Measurements from ENCODE around the gene PRDX6. TPM values are rescaled to one million over a fixed set of nuclear protein-coding genes. Genes with fewer than 3 reads are reported as not detected.
A peak's percentile ranks its signal among the peaks of the same experiment; 100 is the strongest.
"Not testable (repeated sequence)": the region's sequence is repeated elsewhere in the genome, so short reads cannot be mapped to it uniquely, and the experiment has no call there.

Gene PRDX6
- polyA plus RNA-seq, 4 donors = 125 to 233 (median 200) TPM

DNA sequence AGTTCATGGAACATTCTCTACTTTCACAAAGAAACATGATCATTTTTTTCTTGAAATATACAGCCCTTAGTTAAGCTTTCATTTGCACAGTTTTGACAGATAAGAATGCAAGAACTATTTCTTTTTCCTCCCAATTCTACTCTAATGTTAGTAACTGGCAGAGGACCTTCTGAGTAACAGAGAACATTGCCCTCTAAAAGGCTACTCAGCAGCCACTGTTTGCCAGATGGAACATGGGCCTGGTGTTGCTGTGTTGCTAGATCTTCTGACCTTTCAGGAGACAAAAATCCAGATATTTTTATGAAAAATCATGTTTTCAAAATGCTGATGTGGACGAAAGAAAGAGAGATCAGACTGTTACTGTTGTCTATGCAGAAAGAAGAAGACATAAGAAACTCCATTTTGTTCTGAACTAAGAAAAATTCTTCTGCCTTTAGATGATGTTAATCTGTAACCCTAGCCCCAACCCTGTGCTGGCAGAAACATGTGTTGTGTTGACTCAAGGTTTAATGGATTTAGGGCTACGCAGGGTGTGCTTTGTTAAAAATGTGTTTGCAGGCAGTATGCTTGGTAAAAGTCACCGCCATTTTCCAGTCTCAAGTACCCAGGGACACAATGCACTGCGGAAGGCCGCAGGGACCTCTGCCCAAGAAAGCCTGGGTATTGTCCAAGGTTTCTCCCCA, 2.9 kb upstream of the PRDX6 start:
- Histone ChIP-seq H3K4me3 (ENCODE audit: low read depth in 1 of 3, low read length in 3 of 3) (no peak overlapping the region), H3K36me3 (ENCODE audit: control insufficient read depth in 3 of 3, insufficient read depth in 2 of 3, low read depth in 1 of 3, low read length in 3 of 3) (no peaks in the 10 kb centered on the region), H3K9me3 (ENCODE audit: control insufficient read depth in 2 of 2, insufficient read depth in 1 of 2, low read depth in 1 of 2, low read length in 1 of 2) (peaks cover 0 to 18% of the 10 kb centered on the region in 2 donors), H3K4me1 (ENCODE audit: control insufficient read depth in 3 of 3, insufficient read depth in 2 of 3, low read depth in 1 of 3, low read length in 2 of 3) (peaks cover 0 to 34% (median 10%) of the 10 kb centered on the region in 3 donors), H3K27me3 (ENCODE audit: control insufficient read depth in 3 of 3, insufficient read depth in 3 of 3, low read length in 3 of 3) (no peaks in the 10 kb centered on the region), H3K27ac (ENCODE audit: low read depth in 1 of 3, low read length in 2 of 3) (no peak overlapping the region)
- DNase-seq = peak in 1 of 2 donors; percentile 12
- FAIRE-seq = no peak
- WGBS, 3 donors = 66 to 86% (median 67%) methylated on average over 5 of the region's 5 CpGs

DNA sequence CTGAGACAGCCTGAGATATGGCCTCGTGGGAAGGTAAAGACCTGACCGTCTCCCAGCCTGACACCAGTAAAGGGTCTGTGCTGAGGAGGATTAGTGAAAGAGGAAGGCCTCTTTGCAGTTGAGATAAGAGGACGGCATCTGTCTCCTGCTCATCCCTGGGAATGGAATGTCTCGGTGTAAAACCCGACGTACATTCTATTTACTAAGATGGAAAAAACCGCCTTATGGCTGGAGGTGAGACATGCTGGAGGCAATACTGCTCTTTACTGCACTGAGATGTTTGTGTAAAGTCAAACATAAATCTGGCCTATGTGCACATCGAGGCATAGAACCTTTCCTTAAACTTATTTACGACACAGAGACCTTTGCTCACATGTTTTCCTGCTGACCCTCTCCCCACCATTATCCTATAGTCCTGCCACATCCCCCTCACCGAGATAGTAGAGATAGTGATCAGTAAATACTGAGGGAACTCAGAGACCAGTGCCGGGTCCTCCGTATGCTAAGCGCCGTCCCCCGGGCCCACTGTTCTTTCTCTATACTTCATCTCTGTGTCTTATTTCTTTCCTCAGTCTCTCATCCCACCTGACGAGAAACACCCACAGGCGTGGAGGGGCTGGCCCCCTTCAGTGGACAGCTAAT, 2.2 kb upstream of the PRDX6 start:
- peak in 1 of 2 donors; percentile 54 for DNase-seq
- 22 to 60% (median 37%) methylated on average over 17 of the region's 17 CpGs for WGBS, 3 donors
- Histone ChIP-seq H3K27ac (ENCODE audit: low read depth in 1 of 3, low read length in 2 of 3) (peak overlapping the region in 1 of 3 donors; percentile 44), H3K9me3 (ENCODE audit: control insufficient read depth in 2 of 2, insufficient read depth in 1 of 2, low read depth in 1 of 2, low read length in 1 of 2) (peaks cover 0 to 13% of the 10 kb centered on the region in 2 donors), H3K4me1 (ENCODE audit: control insufficient read depth in 3 of 3, insufficient read depth in 2 of 3, low read depth in 1 of 3, low read length in 2 of 3) (peaks cover 0 to 38% (median 10%) of the 10 kb centered on the region in 3 donors)
- not testable (repeated sequence) for H3K27me3 ChIP-seq (ENCODE audit: control insufficient read depth in 3 of 3, insufficient read depth in 3 of 3, low read length in 3 of 3); H3K36me3 ChIP-seq (ENCODE audit: control insufficient read depth in 3 of 3, insufficient read depth in 2 of 3, low read depth in 1 of 3, low read length in 3 of 3); FAIRE-seq; H3K4me3 ChIP-seq (ENCODE audit: low read depth in 1 of 3, low read length in 3 of 3)

DNA sequence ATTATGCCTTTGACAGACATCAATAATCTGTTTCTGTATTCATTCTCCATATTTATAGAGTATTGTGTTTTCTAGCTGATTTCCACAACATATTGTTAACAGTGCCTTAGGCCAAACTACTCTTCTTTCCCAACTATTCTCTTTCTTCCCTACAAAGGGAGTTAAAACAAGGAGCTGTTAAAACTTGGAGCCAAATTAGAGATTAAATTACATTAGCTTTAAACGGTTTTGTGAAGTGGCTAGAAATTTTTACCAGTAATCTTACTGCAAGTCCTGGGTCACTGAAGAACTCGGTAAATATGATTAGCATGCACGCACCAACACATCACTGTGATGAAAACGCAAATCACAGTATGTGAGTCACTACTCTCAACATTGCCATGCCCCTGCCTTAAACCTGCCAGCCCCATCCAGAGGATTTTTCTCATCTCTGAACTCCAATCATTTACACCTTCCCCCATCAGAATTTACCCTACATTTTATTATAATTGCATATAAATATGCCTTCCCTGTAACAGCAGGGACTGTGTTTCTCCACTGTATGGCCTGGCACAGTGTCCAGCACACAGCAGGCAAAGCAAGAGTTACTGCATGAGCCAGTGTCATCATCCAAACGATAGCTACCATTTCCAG, 1.5 kb upstream of the PRDX6 start:
- peaks cover 0 to 6% of the 10 kb centered on the region in 2 donors for H3K9me3 ChIP-seq (ENCODE audit: control insufficient read depth in 2 of 2, insufficient read depth in 1 of 2, low read depth in 1 of 2, low read length in 1 of 2)
- peak overlapping the region in 2 of 3 donors; percentile 10 to 63 for H3K4me3 ChIP-seq (ENCODE audit: low read depth in 1 of 3, low read length in 3 of 3)
- DNase-seq = peak; percentile 5 to 23
- WGBS, 3 donors = 3 to 35% (median 10%) methylated on average over 5 of the region's 5 CpGs
- no peaks in the 10 kb centered on the region for H3K36me3 ChIP-seq (ENCODE audit: control insufficient read depth in 3 of 3, insufficient read depth in 2 of 3, low read depth in 1 of 3, low read length in 3 of 3)
- no peaks in the 10 kb centered on the region for H3K27me3 ChIP-seq (ENCODE audit: control insufficient read depth in 3 of 3, insufficient read depth in 3 of 3, low read length in 3 of 3)
- H3K27ac ChIP-seq (ENCODE audit: low read depth in 1 of 3, low read length in 2 of 3) = peak overlapping the region in 2 of 3 donors; percentile 33 to 74
- H3K4me1 ChIP-seq (ENCODE audit: control insufficient read depth in 3 of 3, insufficient read depth in 2 of 3, low read depth in 1 of 3, low read length in 2 of 3) = peaks cover 0 to 38% (median 10%) of the 10 kb centered on the region in 3 donors
- no peak for FAIRE-seq

DNA sequence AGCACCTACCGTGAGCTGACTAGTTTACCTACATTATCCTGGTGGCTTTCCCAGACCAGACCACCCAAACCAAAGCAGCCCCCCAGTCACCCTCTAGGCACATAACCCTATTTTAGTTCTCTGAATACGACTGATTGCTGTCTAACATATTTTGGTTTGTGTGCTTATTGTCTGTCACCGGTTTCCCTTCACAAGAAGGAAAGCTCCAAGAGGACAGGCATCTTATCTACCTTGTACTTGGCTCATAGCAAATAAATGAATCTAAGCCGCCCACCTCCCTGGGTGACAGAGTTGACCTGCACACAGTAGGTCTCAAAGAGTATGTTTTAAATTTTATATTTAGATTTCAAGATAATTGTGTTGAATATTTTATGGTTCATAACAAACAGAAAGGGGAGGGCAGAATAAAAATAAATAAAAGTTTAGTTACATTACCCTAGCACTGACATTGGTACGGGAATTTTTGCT, 904 bp upstream of the PRDX6 start:
- H3K27ac ChIP-seq (ENCODE audit: low read depth in 1 of 3, low read length in 2 of 3) = peak overlapping the region in 2 of 3 donors; percentile 74 to 95
- H3K4me1 ChIP-seq (ENCODE audit: control insufficient read depth in 3 of 3, insufficient read depth in 2 of 3, low read depth in 1 of 3, low read length in 2 of 3) = peaks cover 0 to 38% (median 10%) of the 10 kb centered on the region in 3 donors
- H3K27me3 ChIP-seq (ENCODE audit: control insufficient read depth in 3 of 3, insufficient read depth in 3 of 3, low read length in 3 of 3) = no peaks in the 10 kb centered on the region
- H3K4me3 ChIP-seq (ENCODE audit: low read depth in 1 of 3, low read length in 3 of 3) = peak overlapping the region; percentile 63 to 91 (median 64)
- WGBS, 3 donors = 21 to 36% (median 24%) methylated on average over 5 of the region's 5 CpGs
- DNase-seq = no peak
- no peak for FAIRE-seq
- peaks cover 0 to 2% (median 1%) of the 10 kb centered on the region in 3 donors for H3K36me3 ChIP-seq (ENCODE audit: control insufficient read depth in 3 of 3, insufficient read depth in 2 of 3, low read depth in 1 of 3, low read length in 3 of 3)
- H3K9me3 ChIP-seq (ENCODE audit: control insufficient read depth in 2 of 2, insufficient read depth in 1 of 2, low read depth in 1 of 2, low read length in 1 of 2) = peaks cover 0 to under 1% of the 10 kb centered on the region in 2 donors

DNA sequence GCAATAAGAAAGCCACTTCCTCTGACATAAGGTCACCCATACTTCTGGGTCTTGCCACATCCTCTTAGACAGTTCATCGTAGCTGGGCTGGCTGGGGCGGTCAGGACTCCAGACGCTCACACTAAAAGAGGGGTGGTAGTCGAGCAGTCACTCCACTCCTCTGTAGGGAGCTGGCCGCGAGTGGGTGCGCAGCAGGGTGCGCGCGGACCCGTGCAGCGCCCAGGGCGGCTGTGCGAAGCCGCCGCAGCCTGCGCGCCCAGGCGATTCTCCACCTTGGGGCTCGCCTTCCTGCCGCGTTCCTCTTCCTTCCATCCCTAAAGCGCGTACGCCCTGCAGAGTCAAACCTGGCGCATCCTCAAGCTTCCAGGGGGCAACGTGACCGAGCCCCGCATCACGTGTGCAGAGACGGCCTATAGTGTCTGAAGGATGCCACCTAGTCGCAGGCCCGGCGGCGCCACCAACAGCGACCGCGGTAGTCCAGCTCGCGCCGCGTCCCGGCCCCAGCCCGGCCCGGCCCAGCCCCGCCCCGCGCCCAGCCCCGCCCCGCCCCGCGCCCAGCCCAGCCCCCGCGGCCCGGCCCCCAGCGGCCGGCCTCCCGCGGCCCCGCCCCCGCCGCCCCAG, 360 bp upstream of the PRDX6 start:
- Histone ChIP-seq H3K4me3 (ENCODE audit: low read depth in 1 of 3, low read length in 3 of 3) (peak overlapping the region; percentile 81 to 93 (median 91)), H3K27me3 (ENCODE audit: control insufficient read depth in 3 of 3, insufficient read depth in 3 of 3, low read length in 3 of 3) (no peaks in the 10 kb centered on the region), H3K36me3 (ENCODE audit: control insufficient read depth in 3 of 3, insufficient read depth in 2 of 3, low read depth in 1 of 3, low read length in 3 of 3) (peaks cover 0 to 7% (median 6%) of the 10 kb centered on the region in 3 donors), H3K27ac (ENCODE audit: low read depth in 1 of 3, low read length in 2 of 3) (peak overlapping the region; percentile 67 to 95 (median 74)), H3K4me1 (ENCODE audit: control insufficient read depth in 3 of 3, insufficient read depth in 2 of 3, low read depth in 1 of 3, low read length in 2 of 3) (peaks cover 0 to 38% (median 10%) of the 10 kb centered on the region in 3 donors), H3K9me3 (ENCODE audit: control insufficient read depth in 2 of 2, insufficient read depth in 1 of 2, low read depth in 1 of 2, low read length in 1 of 2) (no peaks in the 10 kb centered on the region)
- 0 to 1% (median 1%) methylated on average over 27 to 62 of the region's 62 CpGs for WGBS, 3 donors
- DNase-seq (peak; percentile 84 to 94), FAIRE-seq (no peak)

DNA sequence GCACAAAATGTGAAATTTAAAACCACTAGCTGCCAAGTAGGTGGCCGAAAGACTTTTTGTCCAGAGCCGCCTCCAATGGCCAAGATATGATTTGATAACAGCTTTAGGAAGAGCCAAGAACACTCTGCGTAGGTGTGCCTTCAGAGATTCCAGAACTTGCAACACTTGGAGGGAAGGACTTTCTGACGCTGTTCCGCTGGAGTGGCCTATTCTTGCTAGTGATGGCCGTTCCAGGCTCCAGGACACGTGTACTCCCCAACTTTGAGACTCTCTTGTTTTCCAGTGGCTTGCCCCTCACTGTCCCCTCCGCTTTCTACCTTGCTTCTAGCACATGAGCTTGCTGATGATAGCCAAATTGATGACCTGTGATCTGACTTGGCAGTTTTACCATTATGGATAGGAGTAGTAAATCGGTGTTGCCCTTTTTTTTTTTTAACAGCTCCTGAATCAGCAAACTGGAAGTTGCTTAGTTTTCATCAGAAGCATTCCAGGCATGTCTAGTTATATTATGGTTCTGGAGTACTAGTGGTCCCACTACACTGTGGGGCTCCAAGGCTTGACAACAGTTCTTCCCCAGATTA, 1.0 kb downstream of the PRDX6 start:
- no peak for FAIRE-seq
- no peaks in the 10 kb centered on the region for H3K27me3 ChIP-seq (ENCODE audit: control insufficient read depth in 3 of 3, insufficient read depth in 3 of 3, low read length in 3 of 3)

DNA sequence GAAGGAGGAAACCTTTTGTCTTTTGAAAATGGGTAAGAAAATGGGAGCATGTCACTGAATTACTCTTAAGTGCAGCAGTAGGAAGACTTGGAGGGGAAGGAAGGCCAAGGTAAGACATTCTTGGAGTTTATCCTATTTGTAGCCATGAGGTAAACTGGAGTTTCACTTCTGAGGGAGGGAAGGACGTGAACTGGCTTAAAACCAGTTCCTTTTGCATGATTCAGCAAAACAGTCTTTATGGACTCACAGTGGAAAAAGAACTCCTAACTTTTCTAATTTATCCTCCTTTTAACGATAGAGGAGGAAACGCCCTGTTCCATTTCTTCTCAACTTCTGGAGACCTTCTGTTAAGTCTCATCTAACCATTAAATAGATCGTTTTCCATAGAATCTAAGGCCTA, 2.5 kb downstream of the PRDX6 start:
- DNase-seq = peak in 1 of 2 donors; percentile 13
- Histone ChIP-seq H3K27ac (ENCODE audit: low read depth in 1 of 3, low read length in 2 of 3) (no peak overlapping the region), H3K9me3 (ENCODE audit: control insufficient read depth in 2 of 2, insufficient read depth in 1 of 2, low read depth in 1 of 2, low read length in 1 of 2) (no peaks in the 10 kb centered on the region), H3K27me3 (ENCODE audit: control insufficient read depth in 3 of 3, insufficient read depth in 3 of 3, low read length in 3 of 3) (no peaks in the 10 kb centered on the region), H3K4me3 (ENCODE audit: low read depth in 1 of 3, low read length in 3 of 3) (no peak overlapping the region), H3K36me3 (ENCODE audit: control insufficient read depth in 3 of 3, insufficient read depth in 2 of 3, low read depth in 1 of 3, low read length in 3 of 3) (peaks cover 3 to 21% (median 12%) of the 10 kb centered on the region in 3 donors), H3K4me1 (ENCODE audit: control insufficient read depth in 3 of 3, insufficient read depth in 2 of 3, low read depth in 1 of 3, low read length in 2 of 3) (peaks cover 0 to 21% (median 10%) of the 10 kb centered on the region in 3 donors)
- FAIRE-seq = no peak
- WGBS, 3 donors = 80 to 91% (median 90%) methylated on average over 4 of the region's 4 CpGs

More for the DNA sequence above, 1.0 kb downstream of the PRDX6 start:
- H3K9me3 ChIP-seq (ENCODE audit: control insufficient read depth in 2 of 2, insufficient read depth in 1 of 2, low read depth in 1 of 2, low read length in 1 of 2) = no peaks in the 10 kb centered on the region
- peaks cover 0 to 36% (median 10%) of the 10 kb centered on the region in 3 donors for H3K4me1 ChIP-seq (ENCODE audit: control insufficient read depth in 3 of 3, insufficient read depth in 2 of 3, low read depth in 1 of 3, low read length in 2 of 3)
- H3K36me3 ChIP-seq (ENCODE audit: control insufficient read depth in 3 of 3, insufficient read depth in 2 of 3, low read depth in 1 of 3, low read length in 3 of 3) = peaks cover 3 to 18% (median 6%) of the 10 kb centered on the region in 3 donors
- H3K4me3 ChIP-seq (ENCODE audit: low read depth in 1 of 3, low read length in 3 of 3) = peak overlapping the region; percentile 81 to 93 (median 91)
- DNase-seq = peak; percentile 59 to 79
- peak overlapping the region; percentile 90 to 99 (median 96) for H3K27ac ChIP-seq (ENCODE audit: low read depth in 1 of 3, low read length in 2 of 3)
- 8 to 15% (median 13%) methylated on average over 9 of the region's 9 CpGs for WGBS, 3 donors

Measured in small intestine (tissue), 7 donors.